OCI-LY3 (cell line): ENCODE results near the gene AP1S3.

Experiments used
- H2AFZ ChIP-seq: fragments of 200-600, 300-600 bp; shearing (Covaris generic); 2 replicates; pipeline ENCODE4 v1.6.0; 2014; ENCODE audit warnings: antibody characterized with exemption, low read depth, low read length
- H3K27ac ChIP-seq: fragments of 200-600, 300-600 bp; sonication (generic); 2 replicates; pipeline ENCODE4 v1.5.1; 2014; ENCODE audit warnings: mild to moderate bottlenecking, low read length, moderate library complexity, mixed read lengths
- H3K27me3 ChIP-seq: fragments of 200-600, 300-600 bp; sonication (generic); 2 replicates; pipeline ENCODE4 v1.6.1; 2014; ENCODE audit warnings: low read depth, low read length, mixed read lengths
- H3K36me3 ChIP-seq: fragments of 200-600, 300-600 bp; sonication (generic); replicated peaks from 2 replicates; pipeline ENCODE3; 2014; ENCODE audit warnings: low read depth, low read length, mixed read lengths
- H3K4me1 ChIP-seq: fragments of 300-600, 200-600 bp; sonication (generic); 2 replicates; pipeline ENCODE4 v1.6.1; 2014; ENCODE audit warnings: low read length, mixed read lengths
- H3K4me2 ChIP-seq: fragments of 200-600, 300-600 bp; sonication (generic); 2 replicates; pipeline ENCODE4 v1.6.1; 2014; ENCODE audit warnings: low read length, mixed read lengths
- H3K4me3 ChIP-seq: fragments of 300-600, 200-600 bp; sonication (generic); 2 replicates; pipeline ENCODE4 v1.5.1; 2014; ENCODE audit warnings: antibody characterized with exemption, mild to moderate bottlenecking, low read length, moderate library complexity
- H3K79me2 ChIP-seq: fragments of 300-600, 200-600 bp; shearing (Covaris generic); 2 replicates; pipeline ENCODE4 v1.6.1; 2014; ENCODE audit warnings: mild to moderate bottlenecking, low read length, mixed read lengths
- H3K9ac ChIP-seq: fragments of 300-600, 200-600 bp; shearing (Covaris generic); 2 replicates; pipeline ENCODE4 v1.6.0; 2014; ENCODE audit warnings: mild to moderate bottlenecking, low read length, moderate library complexity
- H3K9me3 ChIP-seq: fragments of 200-600, 300-600 bp; shearing (Covaris generic); 2 replicates; pipeline ENCODE4 v1.6.1; 2014; ENCODE audit warnings: low read length, mixed read lengths; ENCODE audit not compliant: insufficient read depth
- H4K20me1 ChIP-seq: fragments of 200-600, 300-600 bp; sonication (generic); 2 replicates; pipeline ENCODE4 v1.6.1; 2016; ENCODE audit warnings: low read length, mixed read lengths; ENCODE audit not compliant: insufficient read depth
- EZH2phosphoT487 ChIP-seq: fragments of 200-600 bp; shearing (Covaris generic); IDR thresholded peaks from 2 replicates; pipeline ENCODE4 v1.6.1; 2018; ENCODE audit warnings: antibody characterized with exemption, mixed run types, low read depth
- TF ChIP-seq, protein P1 (sequence below): fragments of 200-600, 300-600 bp; sonication (generic); IDR thresholded peaks from 2 replicates; pipeline ENCODE4 v1.5.1; 2014; ENCODE audit warnings: antibody characterized with exemption, low read length, low read depth

AP1S3 gene

GRCh38 chr2:223870840-223871611, 33.6 kb upstream of the AP1S3 start:
- Histone ChIP-seq H3K4me1 (no peaks in the 10 kb centered on the region), H3K27ac (no peak overlapping the region), H2AFZ (no peak overlapping the region), H3K79me2 (no peaks in the 10 kb centered on the region), H3K27me3 (no peaks in the 10 kb centered on the region), H3K9me3 (no peaks in the 10 kb centered on the region), H4K20me1 (no peaks in the 10 kb centered on the region), H3K4me2 (no peak overlapping the region), H3K36me3 (peaks cover 3% of the 10 kb centered on the region), H3K9ac (no peak overlapping the region), H3K4me3 (no peak overlapping the region)
- TF ChIP-seq, protein P1, sequence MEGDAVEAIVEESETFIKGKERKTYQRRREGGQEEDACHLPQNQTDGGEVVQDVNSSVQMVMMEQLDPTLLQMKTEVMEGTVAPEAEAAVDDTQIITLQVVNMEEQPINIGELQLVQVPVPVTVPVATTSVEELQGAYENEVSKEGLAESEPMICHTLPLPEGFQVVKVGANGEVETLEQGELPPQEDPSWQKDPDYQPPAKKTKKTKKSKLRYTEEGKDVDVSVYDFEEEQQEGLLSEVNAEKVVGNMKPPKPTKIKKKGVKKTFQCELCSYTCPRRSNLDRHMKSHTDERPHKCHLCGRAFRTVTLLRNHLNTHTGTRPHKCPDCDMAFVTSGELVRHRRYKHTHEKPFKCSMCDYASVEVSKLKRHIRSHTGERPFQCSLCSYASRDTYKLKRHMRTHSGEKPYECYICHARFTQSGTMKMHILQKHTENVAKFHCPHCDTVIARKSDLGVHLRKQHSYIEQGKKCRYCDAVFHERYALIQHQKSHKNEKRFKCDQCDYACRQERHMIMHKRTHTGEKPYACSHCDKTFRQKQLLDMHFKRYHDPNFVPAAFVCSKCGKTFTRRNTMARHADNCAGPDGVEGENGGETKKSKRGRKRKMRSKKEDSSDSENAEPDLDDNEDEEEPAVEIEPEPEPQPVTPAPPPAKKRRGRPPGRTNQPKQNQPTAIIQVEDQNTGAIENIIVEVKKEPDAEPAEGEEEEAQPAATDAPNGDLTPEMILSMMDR = no peak
- TF ChIP-seq EZH2phosphoT487 = no peak

DNA sequence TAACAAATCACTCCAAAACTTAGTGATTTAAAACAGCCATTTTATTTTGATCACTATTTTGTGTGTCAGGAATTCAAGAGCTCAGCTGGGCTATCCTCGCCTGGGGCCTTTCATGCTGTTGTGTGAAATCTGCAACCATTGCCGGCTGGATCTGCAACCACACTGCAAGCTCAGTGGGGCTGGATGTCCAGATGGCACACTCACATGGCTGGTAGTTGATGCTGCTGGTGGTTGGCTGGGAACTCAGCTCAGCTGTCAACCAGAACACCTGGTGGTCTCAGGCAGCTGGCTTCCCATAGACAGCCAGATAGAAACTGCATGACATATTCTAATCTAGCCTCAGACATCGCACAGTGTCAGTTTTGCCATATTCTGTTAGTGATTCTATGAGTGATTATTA, 30.6 kb upstream of the AP1S3 start:
- Histone ChIP-seq H3K27ac (no peak overlapping the region), H3K4me3 (no peak overlapping the region), H3K27me3 (no peaks in the 10 kb centered on the region), H3K4me2 (no peak overlapping the region), H3K4me1 (no peaks in the 10 kb centered on the region), H3K9me3 (no peaks in the 10 kb centered on the region), H4K20me1 (no peaks in the 10 kb centered on the region), H2AFZ (no peak overlapping the region), H3K79me2 (no peaks in the 10 kb centered on the region), H3K36me3 (no peaks in the 10 kb centered on the region), H3K9ac (no peak overlapping the region)
- TF ChIP-seq, protein P1 = no peak

DNA sequence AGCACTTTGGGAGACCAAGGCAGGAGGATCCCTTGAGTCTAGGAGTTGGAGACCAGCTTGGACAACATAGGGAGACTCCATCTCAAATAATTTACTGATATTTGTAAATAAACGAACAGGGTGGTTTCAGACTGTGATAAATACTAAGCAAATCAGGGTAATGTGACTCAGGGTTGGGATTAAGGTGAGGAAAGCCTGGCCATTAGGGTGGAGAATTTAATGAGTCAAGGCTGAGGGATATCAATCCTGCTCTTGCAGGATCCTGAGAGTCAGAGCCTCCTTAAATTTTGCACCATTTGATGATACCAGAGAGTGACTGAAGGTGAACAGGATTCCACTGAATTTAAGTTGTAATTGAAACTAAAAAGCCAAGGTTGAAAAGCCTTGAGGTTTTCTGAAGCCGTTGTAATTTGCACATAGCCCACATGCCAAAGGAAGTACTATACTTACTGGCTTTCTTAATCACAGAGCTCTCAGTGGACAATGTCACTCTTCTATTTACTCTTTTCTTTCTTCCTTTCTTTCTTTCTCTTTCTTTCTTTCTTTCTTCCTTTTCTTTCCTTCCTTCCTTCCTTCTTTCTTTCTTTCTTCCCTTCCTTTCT, 28.6 kb upstream of the AP1S3 start:
- Histone ChIP-seq H3K9ac (no peak overlapping the region), H3K9me3 (no peaks in the 10 kb centered on the region), H2AFZ (no peak overlapping the region), H3K79me2 (no peaks in the 10 kb centered on the region), H4K20me1 (no peaks in the 10 kb centered on the region), H3K4me3 (no peak overlapping the region), H3K4me1 (no peaks in the 10 kb centered on the region), H3K4me2 (no peak overlapping the region), H3K27ac (no peak overlapping the region), H3K36me3 (no peaks in the 10 kb centered on the region), H3K27me3 (no peaks in the 10 kb centered on the region)
- TF ChIP-seq, protein P1 = no peak
- no peak for TF ChIP-seq EZH2phosphoT487

DNA sequence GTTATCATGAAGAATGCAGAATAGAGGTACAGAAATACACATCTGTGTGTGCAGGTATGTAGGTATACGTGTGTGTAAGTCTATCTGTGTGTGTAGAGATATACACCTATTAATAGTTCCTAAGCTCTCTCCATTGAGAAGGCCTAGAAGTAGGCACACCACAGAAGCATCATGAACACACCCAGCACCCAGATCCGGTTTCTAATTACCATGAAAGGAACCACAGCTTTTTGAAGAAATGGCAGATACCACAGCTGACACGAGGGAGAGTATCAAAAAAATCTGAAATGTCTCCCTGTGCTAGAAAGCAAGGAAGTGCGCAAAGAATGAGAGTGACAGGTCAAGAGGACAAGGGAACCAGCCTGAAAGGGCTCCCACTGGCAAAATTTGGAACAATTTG, 27.7 kb upstream of the AP1S3 start:
- no peak overlapping the region for H3K27ac ChIP-seq
- TF ChIP-seq, protein P1 = no peak
- TF ChIP-seq EZH2phosphoT487 = no peak

More for the DNA sequence above, 27.7 kb upstream of the AP1S3 start:
- Histone ChIP-seq H3K9me3 (no peaks in the 10 kb centered on the region), H3K9ac (no peak overlapping the region), H3K4me1 (no peaks in the 10 kb centered on the region), H3K79me2 (no peaks in the 10 kb centered on the region), H3K4me3 (no peak overlapping the region), H3K4me2 (no peak overlapping the region), H3K27me3 (no peaks in the 10 kb centered on the region), H2AFZ (no peak overlapping the region), H3K36me3 (no peaks in the 10 kb centered on the region), H4K20me1 (no peaks in the 10 kb centered on the region)
